GM04504 (cell line): ENCODE measurements around the gene FHOD3.

Source experiments
- DNase-seq: peaks from one replicate; pipeline ENCODE4 v3.0.0-alpha.2; 2012; ENCODE audit warnings: low read depth

FHOD3 gene

GRCh38 chr18:36296650-36297416 lies 680 bp upstream of the FHOD3 start:
- DNase-seq: peak; percentile 41

- no peak for DNase-seq
These were observed 721 bp downstream of the FHOD3 start for GRCh38 chr18:36298126-36298741.

- no peak for DNase-seq
These were observed 1.5 kb downstream of the FHOD3 start for GRCh38 chr18:36299015-36299414.

- no peak for DNase-seq
These were observed 2.7 kb downstream of the FHOD3 start for GRCh38 chr18:36300211-36300610.

- no peak for DNase-seq
These were observed 4.4 kb downstream of the FHOD3 start for GRCh38 chr18:36301884-36302283.

- DNase-seq: peak; percentile 10
These were observed 5.2 kb downstream of the FHOD3 start for GRCh38 chr18:36302676-36303075.

GRCh38 chr18:36303211-36303844 lies 5.8 kb downstream of the FHOD3 start:
- DNase-seq: no peak

DNA sequence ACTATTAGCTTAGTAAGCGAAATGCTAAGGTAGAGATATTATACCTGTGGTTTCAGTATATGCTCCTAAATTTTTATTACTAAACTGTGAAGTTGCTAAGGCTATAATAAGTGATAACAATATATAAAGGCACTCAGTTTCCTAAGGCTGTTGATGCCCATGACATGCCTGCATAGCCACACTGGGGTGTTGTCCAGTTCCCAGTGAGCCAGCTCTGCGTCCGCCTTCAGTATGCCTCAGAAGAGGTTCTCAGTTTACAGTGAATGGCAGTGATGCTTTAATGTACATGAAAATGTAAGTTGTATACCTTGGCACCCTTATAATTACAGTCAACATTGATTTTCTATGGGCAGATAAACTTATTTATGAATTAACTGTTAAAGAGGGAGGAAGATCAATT lies 7.2 kb downstream of the FHOD3 start:
- no peak for DNase-seq

GRCh38 chr18:36305375-36305774 lies 7.9 kb downstream of the FHOD3 start:
- DNase-seq: no peak

DNA sequence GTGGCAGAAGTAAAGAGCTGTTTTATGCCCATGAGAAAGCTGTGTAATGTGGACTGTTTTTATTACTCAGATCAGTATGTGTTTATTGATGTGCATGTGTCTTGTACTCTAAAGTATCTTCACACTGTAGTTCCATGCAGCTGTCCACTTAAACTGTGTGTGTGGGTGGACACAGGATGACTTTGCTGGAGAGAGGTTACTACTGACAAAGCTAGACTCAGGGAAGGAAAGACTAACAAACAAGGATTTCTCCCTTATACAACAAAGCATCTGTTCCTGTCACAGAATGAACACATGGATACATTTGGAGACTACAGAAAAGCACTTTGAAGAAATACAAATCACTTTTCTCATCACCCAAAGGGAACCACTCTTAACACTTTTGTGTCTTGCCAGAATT lies 10.0 kb downstream of the FHOD3 start:
- no peak for DNase-seq

- no peak for DNase-seq
These were observed 11.4 kb downstream of the FHOD3 start for GRCh38 chr18:36308711-36309435.

GRCh38 chr18:36309436-36310391 lies 12.2 kb downstream of the FHOD3 start:
- peak; percentile 98 for DNase-seq

- DNase-seq: no peak
These were observed 13.6 kb downstream of the FHOD3 start for GRCh38 chr18:36311026-36311570.

DNA sequence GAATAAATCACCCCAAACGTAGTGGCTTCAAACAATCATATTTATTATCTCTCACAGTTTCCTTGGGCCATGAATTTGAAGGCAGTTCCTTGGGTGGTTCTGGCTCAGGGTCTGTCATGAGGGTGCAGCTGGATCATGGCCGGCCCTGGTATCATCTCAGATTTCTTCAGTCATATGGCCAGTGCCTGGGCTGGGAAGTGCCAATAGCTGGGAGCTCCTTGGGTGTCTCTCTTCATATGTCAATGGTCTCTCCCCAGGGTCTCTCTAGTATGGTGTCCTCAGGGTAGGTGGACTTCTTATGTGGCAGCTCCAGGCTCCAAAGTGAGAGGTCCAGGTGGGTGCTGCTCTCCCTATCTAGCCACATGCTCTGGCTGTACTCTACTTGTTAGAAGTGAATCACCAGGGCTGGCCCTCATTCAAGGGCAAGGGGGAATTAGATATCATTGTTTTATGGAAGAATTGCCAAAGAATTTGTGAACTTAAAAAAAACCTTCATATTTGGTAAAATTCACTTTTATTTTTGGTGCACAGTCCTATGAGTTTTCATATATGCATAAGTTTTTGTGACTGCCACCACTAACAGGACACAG lies 15.4 kb downstream of the FHOD3 start:
- DNase-seq: no peak

- peak; percentile 20 for DNase-seq
These were observed 16.6 kb downstream of the FHOD3 start for GRCh38 chr18:36314098-36314497.

- peak; percentile 46 for DNase-seq
These were observed 17.2 kb downstream of the FHOD3 start for GRCh38 chr18:36314754-36315153.

DNA sequence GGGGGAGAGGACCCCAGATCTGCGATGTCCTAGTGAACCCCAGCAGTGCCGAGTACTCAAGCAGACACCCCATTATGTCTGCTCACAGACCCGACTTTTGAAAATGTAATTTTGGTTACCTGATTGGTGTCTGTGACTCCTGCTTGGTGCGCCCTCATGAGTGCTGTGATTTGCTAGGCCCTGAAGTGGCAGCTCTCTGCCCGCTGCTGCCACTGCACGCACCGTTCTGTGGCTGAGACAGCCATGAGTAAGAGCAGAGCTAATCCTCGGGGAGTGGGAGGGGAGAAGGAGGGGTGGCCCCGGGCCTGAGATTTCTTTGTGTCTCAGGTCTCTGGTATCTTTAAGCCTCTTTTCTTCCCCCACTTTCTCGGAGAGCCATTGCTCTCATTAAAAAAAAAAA lies 18.2 kb downstream of the FHOD3 start:
- peak; percentile 14 for DNase-seq

- DNase-seq: no peak
These were observed 18.7 kb downstream of the FHOD3 start for GRCh38 chr18:36316246-36316645.

DNA sequence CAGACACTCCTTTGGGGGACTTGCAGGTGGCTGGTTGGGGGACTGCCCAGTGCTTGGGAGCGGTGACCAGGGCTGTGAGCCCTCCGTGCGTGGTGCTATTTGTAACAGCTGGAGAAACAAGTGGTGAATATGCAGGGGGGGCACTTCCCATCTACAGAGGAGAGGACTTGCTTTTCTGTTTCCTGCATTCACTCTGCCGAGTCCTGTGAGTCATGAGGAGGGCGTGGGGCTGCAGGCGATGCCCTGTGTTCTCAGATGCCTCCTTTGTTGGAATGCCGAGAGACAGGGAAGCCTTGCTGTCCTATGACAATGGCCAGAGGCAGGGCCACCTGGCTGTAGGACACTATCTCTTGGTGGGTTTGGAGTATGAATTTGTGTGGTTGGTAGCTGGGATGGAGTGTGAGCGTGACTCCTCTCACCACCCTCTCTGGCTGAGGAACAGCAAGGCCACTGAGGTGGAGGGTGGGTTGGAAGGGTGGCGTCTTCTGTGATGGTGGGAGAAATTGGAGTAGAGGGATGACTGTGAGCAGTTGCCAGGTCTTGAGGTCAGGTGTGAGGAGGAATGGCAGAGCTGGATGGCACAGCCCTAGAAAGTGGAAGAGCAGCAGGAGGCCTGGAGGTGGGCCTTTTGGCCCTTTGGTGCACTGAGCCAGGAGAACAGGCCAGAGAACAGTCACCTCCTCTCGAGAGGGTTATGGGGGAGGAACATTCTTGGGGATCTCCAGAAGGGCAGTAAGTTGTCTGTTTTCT lies 24.3 kb downstream of the FHOD3 start:
- DNase-seq: no peak

GRCh38 chr18:36322408-36322728 lies 24.9 kb downstream of the FHOD3 start:
- no peak for DNase-seq
